DND-41 (cell line): ENCODE data around the gene NXPH4.

ENCODE experiments used
- ATAC-seq: fragments of 200-7000 bp; cut with Tn5 transposase; 3 replicates; pipeline ENCODE4 v1.9.1; 2021; ENCODE audit warnings: low read depth; ENCODE audit not compliant: insufficient read depth
- DNase-seq: peaks from one replicate; pipeline ENCODE4 v3.0.0-alpha.2; 2020
- H2AFZ ChIP-seq: 2 replicates; pipeline ENCODE4 v1.6.0; 2012; ENCODE audit warnings: low read depth, low read length
- H3K27ac ChIP-seq: 2 replicates; pipeline ENCODE4 v1.5.1; 2012; ENCODE audit warnings: low read length, inconsistent platforms
- H3K27me3 ChIP-seq: fragments of 200-600 bp; sonication (generic); 2 replicates; pipeline ENCODE4 v1.6.0; 2012; ENCODE audit warnings: low read length, mild to moderate bottlenecking, inconsistent platforms; ENCODE audit not compliant: insufficient read depth, poor library complexity
- H3K36me3 ChIP-seq: 2 replicates; pipeline ENCODE4 v1.5.1; 2012; ENCODE audit warnings: low read length, inconsistent platforms; ENCODE audit not compliant: insufficient read depth
- H3K4me1 ChIP-seq: 2 replicates; pipeline ENCODE4 v1.5.1; 2012; ENCODE audit warnings: mild to moderate bottlenecking, low read length; ENCODE audit not compliant: insufficient read depth
- H3K4me2 ChIP-seq: 2 replicates; pipeline ENCODE4 v1.6.0; 2012; ENCODE audit warnings: mild to moderate bottlenecking, moderate library complexity, low read length, inconsistent platforms; ENCODE audit not compliant: insufficient read depth
- H3K4me3 ChIP-seq, 2 experiments: fragments of 200-600 bp in 1 of 2; shearing (Covaris generic) in 1 of 2; 2 replicates each; pipeline ENCODE4 v1.5.1; 2012 to 2016; ENCODE audit warnings: inconsistent platforms in 2 of 2, low read length in 2 of 2, mild to moderate bottlenecking in 2 of 2, low read depth in 1 of 2, moderate library complexity in 1 of 2
- H3K79me2 ChIP-seq: 2 replicates; pipeline ENCODE4 v1.6.0; 2012; ENCODE audit warnings: low read length, inconsistent platforms; ENCODE audit not compliant: insufficient read depth
- H3K9ac ChIP-seq: 2 replicates; pipeline ENCODE4 v1.6.0; 2012; ENCODE audit warnings: low read depth, mild to moderate bottlenecking, inconsistent platforms, low read length, moderate library complexity
- H3K9me3 ChIP-seq: 2 replicates; pipeline ENCODE4 v1.5.1; 2012; ENCODE audit warnings: low read length, moderate library complexity, mild to moderate bottlenecking, inconsistent platforms; ENCODE audit not compliant: insufficient read depth, severe bottlenecking
- H4K20me1 ChIP-seq: 2 replicates; pipeline ENCODE4 v1.6.0; 2012; ENCODE audit warnings: low read length; ENCODE audit not compliant: insufficient read depth
- EZH2 ChIP-seq: IDR thresholded peaks from 3 replicates; pipeline ENCODE4 v1.6.1; 2012; ENCODE audit warnings: borderline replicate concordance, low read depth, mild to moderate bottlenecking, moderate library complexity, low read length, inconsistent platforms; ENCODE audit not compliant: severe bottlenecking
- TF ChIP-seq, protein P1 (sequence below): IDR thresholded peaks from 2 replicates; pipeline ENCODE4 v1.5.1; 2012; ENCODE audit warnings: borderline replicate concordance, low read length, moderate library complexity, mild to moderate bottlenecking; ENCODE audit not compliant: poor library complexity, severe bottlenecking; ENCODE audit errors: extremely low read depth

The NXPH4 gene

GRCh38 chr12:57201631-57202030 lies 15.0 kb upstream of the NXPH4 start:
- no peak overlapping the region for H2AFZ ChIP-seq
- H3K79me2 ChIP-seq: no peaks in the 10 kb centered on the region
- H4K20me1 ChIP-seq: no peaks in the 10 kb centered on the region; the same call in 1 of the 2 replicates
- H3K4me3 ChIP-seq: no peak overlapping the region
- H3K4me2 ChIP-seq: no peak overlapping the region
- ATAC-seq (no peak), DNase-seq (no peak)
- no peak overlapping the region for H3K9ac ChIP-seq
- no peaks in the 10 kb centered on the region for H3K27me3 ChIP-seq
- no peaks in the 10 kb centered on the region for H3K9me3 ChIP-seq
- no peak for TF ChIP-seq EZH2
- TF ChIP-seq, protein P1, sequence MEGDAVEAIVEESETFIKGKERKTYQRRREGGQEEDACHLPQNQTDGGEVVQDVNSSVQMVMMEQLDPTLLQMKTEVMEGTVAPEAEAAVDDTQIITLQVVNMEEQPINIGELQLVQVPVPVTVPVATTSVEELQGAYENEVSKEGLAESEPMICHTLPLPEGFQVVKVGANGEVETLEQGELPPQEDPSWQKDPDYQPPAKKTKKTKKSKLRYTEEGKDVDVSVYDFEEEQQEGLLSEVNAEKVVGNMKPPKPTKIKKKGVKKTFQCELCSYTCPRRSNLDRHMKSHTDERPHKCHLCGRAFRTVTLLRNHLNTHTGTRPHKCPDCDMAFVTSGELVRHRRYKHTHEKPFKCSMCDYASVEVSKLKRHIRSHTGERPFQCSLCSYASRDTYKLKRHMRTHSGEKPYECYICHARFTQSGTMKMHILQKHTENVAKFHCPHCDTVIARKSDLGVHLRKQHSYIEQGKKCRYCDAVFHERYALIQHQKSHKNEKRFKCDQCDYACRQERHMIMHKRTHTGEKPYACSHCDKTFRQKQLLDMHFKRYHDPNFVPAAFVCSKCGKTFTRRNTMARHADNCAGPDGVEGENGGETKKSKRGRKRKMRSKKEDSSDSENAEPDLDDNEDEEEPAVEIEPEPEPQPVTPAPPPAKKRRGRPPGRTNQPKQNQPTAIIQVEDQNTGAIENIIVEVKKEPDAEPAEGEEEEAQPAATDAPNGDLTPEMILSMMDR: no peak
- no peaks in the 10 kb centered on the region for H3K4me1 ChIP-seq
- H3K27ac ChIP-seq: no peak overlapping the region
- H3K36me3 ChIP-seq: no peaks in the 10 kb centered on the region

DNA sequence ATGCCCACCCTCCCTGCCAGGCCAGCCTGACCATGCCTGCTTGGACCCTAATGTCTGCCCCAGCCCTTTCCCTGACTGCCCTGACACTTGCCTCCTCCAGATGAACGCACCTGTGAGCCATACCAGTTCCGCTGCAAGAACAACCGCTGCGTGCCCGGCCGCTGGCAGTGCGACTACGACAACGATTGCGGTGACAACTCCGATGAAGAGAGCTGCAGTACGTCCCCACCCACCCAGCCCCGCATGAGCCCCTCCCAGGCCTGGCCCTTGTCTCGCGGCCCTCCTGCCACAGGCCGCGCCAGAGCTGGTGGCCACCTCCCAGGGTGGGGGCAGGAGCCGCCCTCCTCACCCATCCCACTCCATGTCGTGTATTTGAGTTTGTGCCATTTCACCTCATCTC lies 14.3 kb upstream of the NXPH4 start:
- no peak overlapping the region for H3K9ac ChIP-seq
- no peaks in the 10 kb centered on the region for H3K4me1 ChIP-seq
- no peak overlapping the region for H2AFZ ChIP-seq
- ATAC-seq: no peak
- no peak overlapping the region for H3K27ac ChIP-seq
- no peaks in the 10 kb centered on the region for H3K36me3 ChIP-seq
- no peak overlapping the region for H3K4me2 ChIP-seq
- H3K27me3 ChIP-seq: no peaks in the 10 kb centered on the region
- H4K20me1 ChIP-seq: no peaks in the 10 kb centered on the region; the same call in 1 of the 2 replicates
- TF ChIP-seq, protein P1: no peak
- no peak for TF ChIP-seq EZH2
- DNase-seq: no peak
- no peaks in the 10 kb centered on the region for H3K79me2 ChIP-seq
- no peaks in the 10 kb centered on the region for H3K9me3 ChIP-seq
- H3K4me3 ChIP-seq: no peak overlapping the region

GRCh38 chr12:57203201-57203600 lies 13.4 kb upstream of the NXPH4 start:
- no peak overlapping the region for H3K4me3 ChIP-seq
- no peak for DNase-seq
- no peaks in the 10 kb centered on the region for H3K27me3 ChIP-seq
- ATAC-seq: no peak
- H3K79me2 ChIP-seq: no peaks in the 10 kb centered on the region
- TF ChIP-seq, protein P1: no peak
- no peak overlapping the region for H3K27ac ChIP-seq
- H3K4me1 ChIP-seq: no peaks in the 10 kb centered on the region
- no peaks in the 10 kb centered on the region for H3K9me3 ChIP-seq
- no peak overlapping the region for H3K9ac ChIP-seq
- no peaks in the 10 kb centered on the region; the same call in 1 of the 2 replicates for H4K20me1 ChIP-seq
- H3K36me3 ChIP-seq: no peaks in the 10 kb centered on the region
- H2AFZ ChIP-seq: no peak overlapping the region
- H3K4me2 ChIP-seq: no peak overlapping the region

- H3K27ac ChIP-seq: no peak overlapping the region
- no peaks in the 10 kb centered on the region for H3K4me1 ChIP-seq
- H3K9ac ChIP-seq: no peak overlapping the region
- DNase-seq (no peak), ATAC-seq (no peak)
- H2AFZ ChIP-seq: no peak overlapping the region
- no peaks in the 10 kb centered on the region for H3K9me3 ChIP-seq
- no peak overlapping the region for H3K4me2 ChIP-seq
- H4K20me1 ChIP-seq: no peaks in the 10 kb centered on the region; the same call in 1 of the 2 replicates
- no peaks in the 10 kb centered on the region for H3K27me3 ChIP-seq
- no peak for TF ChIP-seq EZH2
- TF ChIP-seq, protein P1: no peak
- H3K79me2 ChIP-seq: no peaks in the 10 kb centered on the region
- H3K36me3 ChIP-seq: no peaks in the 10 kb centered on the region
- H3K4me3 ChIP-seq: no peak overlapping the region
Observed at GRCh38 chr12:57203791-57204190, 12.8 kb upstream of the NXPH4 start.
